SU-DHL-6 (cell line): Measurements from ENCODE around the gene HSP90B1.

Source experiments
- CTCF ChIP-seq: fragments of 200-600 bp; sonication (generic); IDR thresholded peaks from one replicate; pipeline ENCODE4 v1.5.1; 2017; ENCODE audit warnings: antibody characterized with exemption, mild to moderate bottlenecking, low read length, moderate library complexity; ENCODE audit not compliant: insufficient read depth, poor library complexity, severe bottlenecking
- EZH2phosphoT487 ChIP-seq: fragments of 200-600 bp; sonication (generic), shearing (Covaris generic); conservative IDR thresholded peaks from 2 replicates; pipeline ENCODE4 v1.6.1; 2018; ENCODE audit warnings: mild to moderate bottlenecking, antibody characterized with exemption, low read length, moderate library complexity, mixed read lengths

GRCh38 chr12:103908246-103908541, 22.0 kb upstream of the HSP90B1 start:
- TF ChIP-seq CTCF (no peak), EZH2phosphoT487 (no peak)
